IPS DF 4.7 (cell line): ENCODE results near the gene CCNY.

ENCODE experiments used
- DNase-seq: peaks from one replicate; pipeline ENCODE4 v3.0.0-alpha.2; 2013; ENCODE audit warnings: low spot score; ENCODE audit errors: extremely low read depth

Gene CCNY

DNA sequence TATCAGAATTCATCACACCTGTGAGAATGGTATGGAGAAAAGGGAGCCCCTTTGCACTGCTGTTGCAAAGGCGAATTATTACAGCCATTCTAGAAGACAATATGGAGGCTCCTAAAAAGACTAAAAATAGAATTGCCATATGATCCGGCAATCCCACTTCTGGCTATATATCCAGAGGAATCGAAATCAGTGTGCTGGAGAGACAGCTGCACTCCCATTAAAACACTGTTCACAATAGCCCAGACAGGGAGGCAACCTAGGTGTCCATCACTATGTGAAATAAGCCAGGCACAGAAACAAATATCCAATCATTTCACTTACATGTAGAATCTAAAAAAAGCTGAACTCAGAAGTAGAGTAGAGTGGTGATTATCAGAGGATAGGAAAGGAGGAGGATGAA lies 242.8 kb downstream of the CCNY start:
- no peak for DNase-seq

DNA sequence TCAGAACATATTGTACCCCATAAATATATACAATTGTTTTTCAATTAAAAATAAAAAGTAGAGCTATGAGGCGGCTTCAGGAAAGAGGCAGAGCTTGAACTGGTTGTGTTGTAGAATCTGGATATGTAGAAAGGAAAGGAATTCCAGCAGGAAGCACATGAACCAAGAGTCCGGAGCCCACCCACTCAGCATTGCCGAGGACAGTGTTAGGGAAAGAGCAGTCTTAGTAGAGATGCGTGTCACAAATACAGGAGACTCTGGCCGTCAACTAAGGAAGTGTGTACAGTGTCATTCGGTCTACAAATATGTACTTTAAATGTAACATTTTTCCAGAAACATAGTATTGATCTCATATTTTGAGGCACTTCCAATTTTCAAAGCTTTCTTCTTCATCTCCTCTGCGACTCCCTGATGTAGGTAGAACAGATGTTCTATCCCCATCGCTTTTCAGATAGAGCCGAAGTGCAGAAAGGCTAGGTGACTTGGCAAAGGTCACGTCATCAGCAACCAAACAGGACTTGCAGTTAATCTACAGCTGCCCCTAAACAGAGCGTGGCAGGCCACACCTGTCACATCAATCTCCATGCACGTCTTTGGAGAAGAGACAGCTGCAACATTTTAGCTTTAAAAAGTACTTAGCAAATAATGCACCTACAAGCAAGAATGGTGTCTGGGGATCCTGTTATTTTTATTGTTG lies 243.6 kb downstream of the CCNY start:
- no peak for DNase-seq

DNA sequence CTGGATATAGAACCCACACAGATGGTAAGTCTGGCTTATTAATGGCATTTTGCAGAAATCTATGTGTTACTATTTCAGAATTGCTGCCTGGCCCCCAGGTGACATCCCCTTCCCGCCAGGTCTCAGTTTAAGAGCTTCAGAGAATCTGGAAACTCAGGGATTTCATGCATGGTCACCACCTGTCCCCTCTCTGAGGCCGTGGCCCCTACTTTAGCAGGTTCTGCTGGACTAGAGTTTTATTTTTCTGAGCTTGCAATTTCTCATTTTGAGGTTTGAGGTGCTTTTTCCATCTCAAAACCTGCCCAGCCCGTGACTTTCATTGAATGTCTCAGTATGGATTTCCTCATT lies 244.1 kb downstream of the CCNY start:
- DNase-seq, result no peak

DNA sequence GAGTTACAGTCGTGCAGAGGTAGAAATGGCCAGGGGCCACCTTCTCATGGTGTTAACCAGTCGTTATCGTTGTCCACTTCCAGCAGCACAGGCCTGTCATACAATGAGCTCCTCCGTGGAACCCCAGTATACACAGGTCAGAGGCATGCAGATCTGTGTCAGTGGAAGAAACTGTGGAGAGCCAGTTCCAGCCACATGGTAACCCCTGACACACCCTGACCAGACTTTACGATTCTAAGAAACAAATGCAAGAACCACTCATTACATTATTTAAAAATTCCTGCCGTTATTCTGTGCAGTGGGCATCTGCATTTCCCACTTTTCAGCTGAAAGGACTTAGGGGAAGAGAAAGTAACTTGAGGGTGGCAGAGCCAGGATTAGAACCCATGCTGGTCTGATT lies 245.3 kb downstream of the CCNY start:
- no peak for DNase-seq

DNA sequence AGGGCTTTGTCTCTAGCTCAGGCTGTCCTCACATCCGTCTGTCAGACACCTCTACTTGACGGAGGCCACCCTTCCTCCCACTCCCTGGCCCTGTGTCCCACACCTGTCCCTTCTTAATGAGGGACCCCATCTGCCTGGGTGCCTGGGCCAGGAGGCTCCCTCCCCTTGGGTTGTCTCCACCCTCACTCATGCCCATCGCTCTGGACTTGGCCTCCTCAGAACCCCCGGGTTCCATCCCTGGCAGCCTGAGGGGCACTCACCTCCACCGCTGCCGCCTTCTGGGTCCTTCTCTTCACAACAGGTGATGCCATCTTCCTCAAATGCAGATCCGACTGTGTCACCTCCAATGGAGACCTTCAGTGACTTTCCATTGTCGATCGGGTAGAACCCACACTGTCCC lies 248.6 kb downstream of the CCNY start:
- DNase-seq, result no peak

DNA sequence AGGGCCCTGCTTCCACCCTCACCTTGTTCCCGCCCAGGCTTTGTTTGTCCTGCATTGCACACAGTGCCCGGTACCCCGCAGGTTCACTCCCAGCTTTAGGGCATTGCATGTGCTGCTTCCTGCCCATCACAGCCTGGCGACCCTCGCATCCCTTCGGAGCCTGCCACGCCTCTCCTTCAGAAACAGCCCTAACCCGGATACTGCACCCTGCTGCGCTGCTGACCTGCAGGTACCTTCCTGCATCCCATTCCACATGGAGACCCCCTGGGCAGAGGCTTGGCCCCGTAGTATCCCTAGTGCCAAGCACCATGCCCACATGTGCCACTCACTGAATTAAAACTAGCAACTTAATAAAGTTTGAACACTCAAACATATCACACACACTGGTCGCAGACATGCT lies 249.0 kb downstream of the CCNY start:
- DNase-seq, result no peak

DNA sequence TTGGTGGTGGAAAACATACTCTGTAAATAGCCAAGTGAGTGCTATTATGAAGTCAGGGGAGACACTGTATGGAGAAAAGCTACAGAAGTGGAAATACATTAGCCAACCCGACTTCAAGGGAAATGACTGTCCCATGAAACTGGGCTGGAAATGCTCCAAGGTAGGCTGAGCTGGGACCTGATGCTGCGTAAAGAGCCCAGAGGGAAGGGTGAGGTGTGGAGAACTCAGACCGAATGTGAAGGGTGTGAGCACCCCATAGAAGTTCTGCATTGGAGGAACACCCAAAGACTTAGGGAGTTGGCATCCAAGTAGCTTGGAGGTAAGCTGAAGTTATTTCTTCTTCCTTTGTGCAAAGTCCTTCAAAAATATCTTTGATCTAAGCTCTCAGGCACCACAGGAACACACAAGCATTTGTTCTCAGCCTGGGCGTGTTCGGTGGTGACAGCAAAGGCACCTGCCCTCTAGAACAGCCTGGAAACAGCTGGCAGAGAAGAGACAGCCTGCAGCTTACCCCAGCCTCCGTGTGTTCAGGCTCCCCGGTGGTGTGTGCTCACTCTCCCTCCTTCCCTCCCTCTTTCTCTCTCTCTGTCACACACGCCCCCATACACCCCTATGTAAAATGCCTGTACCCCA lies 249.7 kb downstream of the CCNY start:
- no peak for DNase-seq

DNA sequence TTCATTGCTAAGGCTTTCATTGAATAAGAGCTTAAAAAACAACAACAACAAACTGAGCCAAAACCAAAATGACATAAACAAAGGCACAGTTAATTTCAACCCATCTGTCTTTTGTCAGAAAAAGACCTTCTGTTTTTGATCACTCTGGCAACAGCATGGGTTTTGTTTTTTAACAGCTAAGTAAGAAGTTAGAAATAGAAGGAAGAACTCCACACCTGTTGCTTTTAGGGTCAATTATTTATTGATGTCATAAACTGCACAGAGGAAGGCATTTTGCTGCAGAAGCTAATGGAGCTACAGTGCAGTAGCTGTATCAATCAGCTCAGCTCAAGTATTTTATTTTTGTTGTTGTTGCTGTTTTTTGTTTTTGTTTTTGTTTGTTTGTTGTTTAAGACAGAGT lies 252.5 kb downstream of the CCNY start:
- no peak for DNase-seq

DNA sequence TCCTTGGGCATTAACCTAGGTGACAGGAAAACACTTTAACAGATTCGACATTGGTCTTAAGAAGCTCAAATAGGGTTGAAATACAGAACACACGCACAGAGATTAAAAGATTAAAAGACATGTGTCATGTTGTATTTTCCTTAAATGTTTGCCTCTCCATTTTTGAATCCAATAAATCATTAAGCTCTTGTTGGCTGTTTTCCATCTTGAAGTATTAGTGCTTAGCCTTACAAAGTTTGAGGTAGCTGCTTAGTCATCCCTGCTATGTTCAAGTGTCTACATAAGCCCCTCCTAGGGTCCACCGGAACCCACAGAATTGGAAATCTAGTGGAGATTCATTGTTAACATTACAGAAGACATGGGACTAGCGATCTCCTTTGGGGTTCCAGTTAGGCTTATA lies 256.1 kb downstream of the CCNY start:
- no peak for DNase-seq

DNA sequence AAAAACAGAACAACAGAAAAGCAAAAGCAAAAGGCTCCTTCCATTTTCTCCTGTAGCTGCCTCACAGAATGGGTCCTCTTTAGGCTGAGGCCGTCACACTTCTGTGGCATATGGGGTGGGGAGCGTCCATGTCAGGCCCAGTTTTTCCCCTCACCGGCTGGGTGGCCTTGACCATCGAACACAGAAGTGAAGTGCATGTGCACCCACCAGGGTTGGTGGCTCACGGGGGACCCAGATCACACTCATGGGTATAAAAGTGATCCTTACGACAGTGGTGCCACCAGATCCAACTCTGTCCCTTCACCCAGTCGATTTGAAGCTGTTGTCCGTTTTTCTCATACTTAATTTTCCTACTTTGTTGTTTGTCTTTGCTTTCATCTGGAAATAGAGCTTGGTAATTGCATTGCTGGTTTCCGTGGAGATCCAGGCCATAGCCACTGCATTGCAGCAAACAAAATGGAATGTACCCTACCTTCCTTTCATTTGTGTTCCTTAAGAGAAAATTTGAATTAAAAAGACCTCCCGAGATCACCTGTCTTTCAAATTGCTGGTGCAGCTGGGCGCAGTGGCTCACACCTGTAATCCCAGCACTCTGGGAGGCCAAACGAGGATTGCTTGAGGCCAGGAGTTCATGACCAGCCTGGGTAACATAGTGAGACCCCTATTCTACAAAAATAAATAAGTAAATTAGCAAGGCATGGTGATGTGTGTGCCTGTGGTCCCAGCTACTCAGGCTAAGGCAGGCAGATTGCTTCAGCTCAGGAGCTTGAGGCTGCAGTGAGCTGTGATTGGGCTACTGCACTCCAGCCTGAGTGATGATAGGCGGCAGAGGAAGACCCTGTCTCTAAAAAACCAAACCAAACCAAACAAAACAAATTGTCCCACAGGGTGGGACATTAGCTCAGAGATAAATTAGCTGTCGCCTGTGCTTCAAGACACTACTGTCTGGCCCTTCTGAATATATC lies 258.1 kb downstream of the CCNY start:
- DNase-seq, result peak; percentile 64

DNA sequence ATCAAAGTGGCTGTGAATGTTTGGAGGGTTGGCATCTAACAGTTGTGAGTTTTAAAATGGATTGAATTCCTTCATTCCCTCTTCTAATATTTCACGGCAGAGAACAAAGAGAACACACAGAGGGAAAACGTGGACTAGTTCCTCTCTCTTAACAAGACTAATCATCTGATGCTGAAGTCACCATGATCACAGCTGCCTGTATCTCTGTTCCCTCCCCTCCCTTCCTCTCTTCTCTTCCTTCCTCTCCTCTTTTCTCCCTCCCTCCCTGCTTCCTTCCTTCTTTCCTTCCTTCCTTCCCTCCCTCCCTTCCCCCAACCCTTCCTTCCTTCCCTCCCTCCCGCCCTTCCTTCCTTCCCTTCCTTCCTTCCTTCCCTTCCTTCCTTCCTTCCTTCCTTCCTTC lies 258.8 kb downstream of the CCNY start:
- DNase-seq, result no peak

DNA sequence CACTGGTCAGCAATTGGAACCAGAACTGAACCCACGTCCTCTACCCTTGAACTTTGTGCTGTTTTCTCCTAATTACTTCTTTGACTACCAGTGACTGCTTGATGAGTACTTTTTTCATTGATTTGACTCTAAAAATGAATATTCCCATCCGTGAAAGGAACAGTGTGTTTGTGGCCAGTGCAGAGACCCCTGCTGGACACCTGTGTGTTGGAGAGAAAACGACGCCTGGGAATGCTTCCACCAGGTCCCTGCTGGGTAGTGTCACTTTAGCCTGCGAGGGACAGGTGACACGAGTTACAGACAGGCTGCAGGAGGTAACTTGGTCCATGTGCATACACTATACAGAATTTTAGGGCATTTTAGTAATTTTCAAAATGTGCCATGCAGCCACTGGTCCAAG lies 262.1 kb downstream of the CCNY start:
- no peak for DNase-seq

DNA sequence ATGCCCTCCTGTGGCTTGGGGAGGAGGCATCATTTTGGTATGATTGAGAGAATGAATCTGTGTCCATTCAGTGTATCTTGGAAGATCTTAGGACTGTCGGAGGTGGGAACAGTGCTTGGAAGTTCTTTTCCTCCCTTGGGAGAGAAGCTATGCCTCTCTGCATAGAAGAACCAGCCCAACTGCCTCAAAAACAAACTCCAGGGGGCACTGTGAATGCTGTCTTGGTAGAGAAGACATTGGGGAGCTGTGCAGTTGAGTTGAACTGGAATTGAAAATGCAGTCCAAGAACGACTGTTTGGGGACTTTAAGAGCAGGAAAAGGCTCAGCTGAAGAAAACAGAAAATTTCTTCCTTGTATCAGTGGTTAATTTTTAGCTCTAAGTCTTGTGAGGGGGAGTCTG lies 263.9 kb downstream of the CCNY start:
- DNase-seq, result no peak

DNA sequence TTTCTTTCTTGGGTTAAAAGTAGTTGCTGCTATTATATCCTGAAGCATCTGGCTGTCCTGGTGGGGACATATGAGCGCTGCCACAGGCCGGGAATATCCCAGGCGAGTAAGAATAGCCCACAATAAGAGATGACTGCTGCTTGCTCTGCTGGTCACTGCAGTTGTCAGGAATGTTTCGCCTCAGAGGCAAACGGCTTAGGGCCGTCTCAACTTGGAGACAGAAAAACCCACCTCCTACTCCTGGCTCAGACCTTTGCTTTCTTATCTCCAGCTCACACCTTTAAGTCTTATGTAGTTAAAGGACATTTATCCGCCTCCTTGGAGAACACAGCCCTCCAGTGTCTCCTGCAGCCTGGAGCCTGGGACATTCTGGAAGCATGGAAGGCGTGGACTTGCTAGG lies 268.9 kb downstream of the CCNY start, which contains the start of gene GJD4:
Gene GJD4 (plus strand): TSS at position 151 of the 400 bp plus-strand sequence. CDS start 227 bp downstream, at position 378.
- no peak for DNase-seq

DNA sequence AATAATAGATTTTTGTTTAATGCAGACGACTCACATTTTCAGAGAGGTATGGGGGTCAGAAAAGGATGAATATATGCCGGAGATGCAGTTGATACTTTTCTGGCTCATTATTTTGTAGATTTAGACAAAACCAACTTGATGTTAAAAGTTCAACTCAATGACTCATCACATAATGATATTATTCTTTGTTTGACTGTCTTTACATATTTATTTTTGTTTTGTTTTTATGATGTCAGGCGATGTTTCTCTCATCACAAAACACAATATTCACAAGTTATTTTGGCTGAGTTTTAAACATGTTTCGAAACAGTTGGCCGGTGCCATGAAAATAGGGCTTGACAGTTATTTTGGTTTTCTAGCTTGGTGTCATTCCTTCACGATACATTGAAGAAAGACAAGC lies 270.1 kb downstream of the CCNY start:
- DNase-seq, result no peak

DNA sequence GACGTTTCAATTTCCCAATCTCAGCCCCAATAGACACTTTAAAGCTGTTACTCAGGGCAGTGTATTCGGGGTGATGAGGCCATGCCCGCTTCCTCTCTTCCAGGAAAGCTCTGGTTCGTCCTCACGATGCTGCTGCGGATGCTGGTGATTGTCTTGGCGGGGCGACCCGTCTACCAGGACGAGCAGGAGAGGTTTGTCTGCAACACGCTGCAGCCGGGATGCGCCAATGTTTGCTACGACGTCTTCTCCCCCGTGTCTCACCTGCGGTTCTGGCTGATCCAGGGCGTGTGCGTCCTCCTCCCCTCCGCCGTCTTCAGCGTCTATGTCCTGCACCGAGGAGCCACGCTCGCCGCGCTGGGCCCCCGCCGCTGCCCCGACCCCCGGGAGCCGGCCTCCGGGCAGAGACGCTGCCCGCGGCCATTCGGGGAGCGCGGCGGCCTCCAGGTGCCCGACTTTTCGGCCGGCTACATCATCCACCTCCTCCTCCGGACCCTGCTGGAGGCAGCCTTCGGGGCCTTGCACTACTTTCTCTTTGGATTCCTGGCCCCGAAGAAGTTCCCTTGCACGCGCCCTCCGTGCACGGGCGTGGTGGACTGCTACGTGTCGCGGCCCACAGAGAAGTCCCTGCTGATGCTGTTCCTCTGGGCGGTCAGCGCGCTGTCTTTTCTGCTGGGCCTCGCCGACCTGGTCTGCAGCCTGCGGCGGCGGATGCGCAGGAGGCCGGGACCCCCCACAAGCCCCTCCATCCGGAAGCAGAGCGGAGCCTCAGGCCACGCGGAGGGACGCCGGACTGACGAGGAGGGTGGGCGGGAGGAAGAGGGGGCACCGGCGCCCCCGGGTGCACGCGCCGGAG lies 271.4 kb downstream of the CCNY start:
- DNase-seq, result no peak

DNA sequence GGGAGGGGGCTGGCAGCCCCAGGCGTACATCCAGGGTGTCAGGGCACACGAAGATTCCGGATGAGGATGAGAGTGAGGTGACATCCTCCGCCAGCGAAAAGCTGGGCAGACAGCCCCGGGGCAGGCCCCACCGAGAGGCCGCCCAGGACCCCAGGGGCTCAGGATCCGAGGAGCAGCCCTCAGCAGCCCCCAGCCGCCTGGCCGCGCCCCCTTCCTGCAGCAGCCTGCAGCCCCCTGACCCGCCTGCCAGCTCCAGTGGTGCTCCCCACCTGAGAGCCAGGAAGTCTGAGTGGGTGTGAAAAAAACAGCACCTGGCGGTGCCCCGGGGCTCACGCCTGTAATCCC lies 272.0 kb downstream of the CCNY start:
- DNase-seq, result no peak

DNA sequence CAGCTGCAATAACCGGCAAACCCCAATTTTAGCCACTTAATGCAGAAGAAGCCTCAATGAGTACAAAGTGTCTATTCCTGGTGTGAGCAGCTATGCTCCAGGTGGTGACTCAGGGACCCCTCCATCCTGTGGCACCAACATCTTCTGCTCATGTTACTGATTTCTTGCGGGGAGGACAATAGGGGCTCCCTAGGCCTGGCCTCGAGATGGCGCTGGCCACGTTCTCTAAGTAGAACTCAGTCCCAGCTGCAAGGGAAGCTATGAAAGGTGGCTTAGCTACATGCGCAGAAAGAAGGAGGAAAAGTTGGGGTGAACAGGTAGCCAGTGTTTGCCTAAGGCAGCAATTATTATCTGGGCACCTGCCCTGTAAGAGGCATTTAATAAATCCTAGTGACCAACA lies 275.4 kb downstream of the CCNY start:
- no peak for DNase-seq

DNA sequence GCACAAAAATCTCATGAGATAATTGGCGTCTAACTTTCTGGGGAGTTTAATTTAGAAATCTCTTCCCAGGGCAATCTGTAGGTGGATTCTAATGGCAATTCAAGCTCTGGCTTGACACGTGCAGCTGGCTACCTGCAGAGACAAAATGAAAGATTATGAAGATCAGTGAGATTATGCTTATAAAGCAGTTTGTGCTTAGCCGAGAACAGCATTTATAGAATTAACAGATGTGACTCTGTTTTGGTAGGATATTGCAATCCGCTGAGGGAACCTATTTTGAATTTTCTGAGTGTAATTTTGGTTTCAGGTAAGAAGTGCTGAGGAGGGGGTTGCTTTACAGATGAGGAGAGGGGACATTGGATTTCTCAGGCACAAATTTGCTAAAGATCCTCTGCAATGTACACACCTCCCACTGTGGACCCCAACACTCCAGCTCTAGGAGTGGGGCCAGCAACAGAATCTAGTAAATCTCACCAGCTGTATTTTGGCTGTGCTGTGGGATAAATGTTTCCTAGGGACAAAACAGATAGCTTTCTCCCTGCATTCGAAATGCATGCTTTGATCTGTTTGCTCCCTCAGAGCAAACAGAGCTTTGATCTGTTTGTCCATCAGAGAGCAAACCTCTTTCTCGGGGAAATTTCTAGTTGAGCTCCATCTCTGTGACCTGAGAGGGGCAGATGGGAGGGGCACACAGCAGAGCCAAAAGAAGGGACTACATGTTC lies 276.2 kb downstream of the CCNY start:
- DNase-seq, result no peak

DNA sequence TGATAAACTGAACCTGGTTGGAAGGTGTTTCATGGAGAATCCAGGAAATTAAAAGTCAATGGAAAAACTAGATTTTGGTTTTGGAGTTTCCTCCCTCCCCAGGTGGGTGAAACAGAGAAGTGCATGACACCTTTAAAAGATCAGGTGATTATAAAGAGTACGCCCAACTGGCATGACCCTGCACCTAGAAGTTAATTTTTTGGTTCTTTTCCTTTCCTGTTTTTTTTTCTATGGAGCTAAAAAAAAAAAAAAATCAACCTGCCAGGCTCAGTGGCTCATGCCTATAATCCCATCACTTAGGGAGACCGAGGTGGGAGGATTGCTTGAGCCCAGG lies 276.8 kb downstream of the CCNY start:
- no peak for DNase-seq
